H4 (cell line): ENCODE measurements around the gene LIN37. TPM values are rescaled to one million over a fixed set of nuclear protein-coding genes. Genes with fewer than 3 reads are reported as not detected.
A peak's percentile ranks its signal among the peaks of the same experiment; 100 is the strongest.

Source experiments
- DNase-seq: peaks from one replicate; pipeline ENCODE4 v3.0.0-alpha.2; 2015; ENCODE audit warnings: low spot score
- total RNA-seq: library from RNA; depleted of rRNA; stranded (reverse); fragments of >200 nt; shearing (Covaris generic); gene quantifications from 2 replicates; pipeline ENCODE4 v1.2.3, GENCODE V29; 2014

The LIN37 gene
- total RNA-seq, 1 experiment from 2014 or later, result 15.5 TPM

- no peak for DNase-seq
Measured at GRCh38 chr19:35734889-35735288, 13.5 kb upstream of the LIN37 start.

GRCh38 chr19:35736913-35737886, 11.2 kb upstream of the LIN37 start:
- DNase-seq, result no peak

GRCh38 chr19:35738021-35738886, 10.1 kb upstream of the LIN37 start:
- no peak for DNase-seq

- DNase-seq, result no peak
Measured at GRCh38 chr19:35738887-35739229, 9.5 kb upstream of the LIN37 start.

- no peak for DNase-seq
Measured at GRCh38 chr19:35739275-35740107, 8.9 kb upstream of the LIN37 start.

- no peak for DNase-seq
Measured at GRCh38 chr19:35740108-35740422, 8.3 kb upstream of the LIN37 start.

- peak; percentile 99 for DNase-seq
Measured at GRCh38 chr19:35740423-35741202, 7.8 kb upstream of the LIN37 start.

GRCh38 chr19:35741203-35741515, 7.2 kb upstream of the LIN37 start:
- no peak for DNase-seq

- DNase-seq, result no peak
Measured at GRCh38 chr19:35742121-35742724, 6.2 kb upstream of the LIN37 start, which contains the start of gene IGFLR1. Gene IGFLR1 (minus strand): TSS chr19:35742452. CDS start chr19:35741180, 1,272 bp downstream.

GRCh38 chr19:35743640-35744429, 4.5 kb upstream of the LIN37 start:
- DNase-seq, result no peak

- DNase-seq, result peak; percentile 97
Measured at GRCh38 chr19:35744430-35745327, 3.7 kb upstream of the LIN37 start.

- peak; percentile 100 for DNase-seq
Measured at GRCh38 chr19:35745328-35746086, 2.9 kb upstream of the LIN37 start, which contains the start of the genes PSENEN and U2AF1L4. Gene PSENEN (plus strand): TSS chr19:35745651. CDS start chr19:35745931, 280 bp downstream. Gene U2AF1L4 (minus strand): TSS chr19:35745418. CDS start chr19:35745391, 27 bp downstream.

- DNase-seq, result no peak
Measured at GRCh38 chr19:35746087-35746462, 2.3 kb upstream of the LIN37 start.

GRCh38 chr19:35746531-35746930, 1.8 kb upstream of the LIN37 start:
- DNase-seq, result no peak

- no peak for DNase-seq
Measured at GRCh38 chr19:35750167-35750566, 1.8 kb downstream of the LIN37 start.

GRCh38 chr19:35751839-35752745, 3.7 kb downstream of the LIN37 start:
- no peak for DNase-seq
